GM12892 (cell line): ENCODE measurements around the gene ZNF521.

Experiments used
- POLR2A ChIP-seq: IDR thresholded peaks from 2 replicates; pipeline ENCODE4 v1.6.1; 2011; ENCODE audit warnings: low read depth, low read length, control low read depth
- POLR2AphosphoS5 ChIP-seq: IDR thresholded peaks from 2 replicates; pipeline ENCODE4 v1.6.1; 2011; ENCODE audit warnings: low read depth, low read length, control low read depth

DNA sequence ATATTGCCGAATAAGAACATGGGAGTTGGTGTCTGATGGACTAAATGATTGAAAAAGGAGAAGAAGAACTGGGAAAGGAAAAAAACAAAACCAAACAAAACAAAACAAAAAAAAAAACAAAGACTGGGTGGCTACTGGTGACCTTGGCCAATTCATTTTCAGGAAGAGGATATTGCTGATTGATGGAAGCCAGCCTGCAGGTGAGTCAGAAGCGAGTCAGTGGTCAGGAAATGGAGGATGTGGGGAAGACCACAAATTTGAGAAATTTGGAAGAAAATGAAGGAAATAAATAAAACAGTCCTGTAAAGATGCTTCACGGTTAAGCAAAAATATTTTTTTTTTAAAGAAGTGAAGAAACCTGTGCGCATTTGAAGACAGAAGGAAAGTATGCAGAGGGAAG is 296.9 kb downstream of the ZNF521 start:
- no peak for TF ChIP-seq POLR2A
- no peak for TF ChIP-seq POLR2AphosphoS5
